ENCODE data around the gene MME.

- TF ChIP-seq YY1 (IDR thresholded peaks at IDR 0.05), result peak; percentile 44
- TF ChIP-seq CTCF (IDR thresholded peaks at IDR 0.05; ENCODE audit: low read depth, low read length, missing input control), result no peak
- TF ChIP-seq, protein P1, sequence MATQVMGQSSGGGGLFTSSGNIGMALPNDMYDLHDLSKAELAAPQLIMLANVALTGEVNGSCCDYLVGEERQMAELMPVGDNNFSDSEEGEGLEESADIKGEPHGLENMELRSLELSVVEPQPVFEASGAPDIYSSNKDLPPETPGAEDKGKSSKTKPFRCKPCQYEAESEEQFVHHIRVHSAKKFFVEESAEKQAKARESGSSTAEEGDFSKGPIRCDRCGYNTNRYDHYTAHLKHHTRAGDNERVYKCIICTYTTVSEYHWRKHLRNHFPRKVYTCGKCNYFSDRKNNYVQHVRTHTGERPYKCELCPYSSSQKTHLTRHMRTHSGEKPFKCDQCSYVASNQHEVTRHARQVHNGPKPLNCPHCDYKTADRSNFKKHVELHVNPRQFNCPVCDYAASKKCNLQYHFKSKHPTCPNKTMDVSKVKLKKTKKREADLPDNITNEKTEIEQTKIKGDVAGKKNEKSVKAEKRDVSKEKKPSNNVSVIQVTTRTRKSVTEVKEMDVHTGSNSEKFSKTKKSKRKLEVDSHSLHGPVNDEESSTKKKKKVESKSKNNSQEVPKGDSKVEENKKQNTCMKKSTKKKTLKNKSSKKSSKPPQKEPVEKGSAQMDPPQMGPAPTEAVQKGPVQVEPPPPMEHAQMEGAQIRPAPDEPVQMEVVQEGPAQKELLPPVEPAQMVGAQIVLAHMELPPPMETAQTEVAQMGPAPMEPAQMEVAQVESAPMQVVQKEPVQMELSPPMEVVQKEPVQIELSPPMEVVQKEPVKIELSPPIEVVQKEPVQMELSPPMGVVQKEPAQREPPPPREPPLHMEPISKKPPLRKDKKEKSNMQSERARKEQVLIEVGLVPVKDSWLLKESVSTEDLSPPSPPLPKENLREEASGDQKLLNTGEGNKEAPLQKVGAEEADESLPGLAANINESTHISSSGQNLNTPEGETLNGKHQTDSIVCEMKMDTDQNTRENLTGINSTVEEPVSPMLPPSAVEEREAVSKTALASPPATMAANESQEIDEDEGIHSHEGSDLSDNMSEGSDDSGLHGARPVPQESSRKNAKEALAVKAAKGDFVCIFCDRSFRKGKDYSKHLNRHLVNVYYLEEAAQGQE (IDR thresholded peaks at IDR 0.05), result no peak
- no peak for TF ChIP-seq RAD21 (IDR thresholded peaks at IDR 0.05)
- TF ChIP-seq TAF1 (conservative IDR thresholded peaks at IDR 0.05), result no peak
- TF ChIP-seq FOXA1 (IDR thresholded peaks at IDR 0.05), result no peak
Measured at GRCh38 chr3:155080692-155081091, 573 bp downstream of the MME start.

Data from liver (tissue), 3 donors.